Activated CD8-positive, alpha-beta memory T cell treated with anti-CD3 and anti-CD28 coated beads, Interleukin-2, amount 10 ng/mL, durations not matched to agents 7 days and 5 days (primary cell): ENCODE data around the gene COX6B2. TPM values are rescaled to one million over a fixed set of nuclear protein-coding genes. Genes with fewer than 3 reads are reported as not detected.
A peak's percentile ranks its signal among the peaks of the same experiment; 100 is the strongest.

Experiments
- ATAC-seq: fragments of 150-1000 bp; cut with Tn5 transposase; one replicate; pipeline ENCODE4 v1.10.0; 2021; ENCODE audit warnings: moderate library complexity
- CTCF ChIA-PET: fragments of 350-600 bp; sonication (Branson Sonifier 250); formaldehyde crosslinking; loops from one replicate; lab custom pipeline; 2021; ENCODE audit warnings: antibody characterized with exemption; lab: Charles Lee
- DNase-seq: peaks from one replicate; pipeline ENCODE4 v3.0.0-alpha.2; 2020
- H3K27ac Mint-ChIP-seq: one replicate; pipeline ENCODE4 v1.8.0; 2021; ENCODE audit warnings: mild to moderate bottlenecking, mixed read lengths
- H3K27me3 Mint-ChIP-seq: one replicate; pipeline ENCODE4 v1.8.0; 2021; ENCODE audit warnings: mixed read lengths
- H3K36me3 Mint-ChIP-seq: one replicate; pipeline ENCODE4 v1.8.0; 2021; ENCODE audit warnings: mild to moderate bottlenecking, mixed read lengths
- H3K4me1 Mint-ChIP-seq: one replicate; pipeline ENCODE4 v1.8.0; 2021; ENCODE audit warnings: mixed read lengths
- H3K4me3 Mint-ChIP-seq: one replicate; pipeline ENCODE4 v1.8.0; 2021; ENCODE audit warnings: mild to moderate bottlenecking, moderate library complexity, mixed read lengths
- H3K9me3 Mint-ChIP-seq: one replicate; pipeline ENCODE4 v1.8.0; 2022; ENCODE audit warnings: low read depth, mixed read lengths
- total RNA-seq, 2 experiments: library from RNA; stranded (reverse); gene quantifications; one replicate each; pipeline ENCODE4 v1.2.3, GENCODE V29; 2021

The COX6B2 gene
- total RNA-seq, 2 experiments from 2014 or later: 0.19 to 2.0 TPM

DNA sequence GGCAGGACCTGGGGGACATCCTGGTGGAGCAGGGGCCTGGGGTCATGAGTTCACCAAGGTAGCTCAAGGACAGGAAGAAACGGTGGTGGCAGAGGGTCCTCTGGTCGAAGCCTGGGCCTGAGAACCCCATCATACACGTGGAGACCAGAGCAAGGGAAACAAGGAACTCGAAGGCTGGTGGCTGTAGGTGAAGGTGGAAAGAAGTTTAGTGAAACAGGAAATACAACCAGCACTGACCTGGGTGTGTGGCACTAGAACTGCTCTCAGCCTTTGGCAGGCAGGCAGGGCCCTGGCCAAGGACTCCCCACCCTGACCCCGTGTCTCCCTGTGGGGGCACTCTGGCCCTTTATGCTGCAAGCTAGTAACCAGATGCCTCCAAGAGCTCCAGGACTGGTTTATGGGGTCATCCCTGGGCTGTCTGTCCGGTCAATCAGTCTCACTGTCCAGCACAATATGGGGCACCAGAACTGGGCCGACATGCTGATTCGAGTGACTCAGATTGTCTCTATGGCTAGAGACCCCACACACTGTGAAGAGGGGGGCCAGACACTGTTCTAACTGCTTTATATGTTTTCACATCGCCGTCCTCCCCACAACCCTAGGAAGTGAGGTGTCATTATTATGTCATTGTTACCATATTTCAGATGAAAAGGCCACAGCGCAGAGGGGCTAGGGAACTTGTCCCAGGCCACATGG lies 3.8 kb downstream of the COX6B2 start:
- CTCF ChIA-PET: interaction anchor here (0.6 to 1.3 kb wide), 4 partner anchors 11 to 67 kb away, joined by 3 to 4 read pairs (median 4); partner anchors contain the start of gene KMT5C
- peak overlapping the region; percentile 59 for H3K27ac Mint-ChIP-seq
- H3K4me3 Mint-ChIP-seq: no peak overlapping the region
- peaks cover 36% of the 10 kb centered on the region for H3K27me3 Mint-ChIP-seq
- no peak for ATAC-seq
- no peaks in the 10 kb centered on the region for H3K36me3 Mint-ChIP-seq
- peaks cover 31% of the 10 kb centered on the region for H3K4me1 Mint-ChIP-seq
- DNase-seq: no peak
- H3K9me3 Mint-ChIP-seq: no peaks in the 10 kb centered on the region

DNA sequence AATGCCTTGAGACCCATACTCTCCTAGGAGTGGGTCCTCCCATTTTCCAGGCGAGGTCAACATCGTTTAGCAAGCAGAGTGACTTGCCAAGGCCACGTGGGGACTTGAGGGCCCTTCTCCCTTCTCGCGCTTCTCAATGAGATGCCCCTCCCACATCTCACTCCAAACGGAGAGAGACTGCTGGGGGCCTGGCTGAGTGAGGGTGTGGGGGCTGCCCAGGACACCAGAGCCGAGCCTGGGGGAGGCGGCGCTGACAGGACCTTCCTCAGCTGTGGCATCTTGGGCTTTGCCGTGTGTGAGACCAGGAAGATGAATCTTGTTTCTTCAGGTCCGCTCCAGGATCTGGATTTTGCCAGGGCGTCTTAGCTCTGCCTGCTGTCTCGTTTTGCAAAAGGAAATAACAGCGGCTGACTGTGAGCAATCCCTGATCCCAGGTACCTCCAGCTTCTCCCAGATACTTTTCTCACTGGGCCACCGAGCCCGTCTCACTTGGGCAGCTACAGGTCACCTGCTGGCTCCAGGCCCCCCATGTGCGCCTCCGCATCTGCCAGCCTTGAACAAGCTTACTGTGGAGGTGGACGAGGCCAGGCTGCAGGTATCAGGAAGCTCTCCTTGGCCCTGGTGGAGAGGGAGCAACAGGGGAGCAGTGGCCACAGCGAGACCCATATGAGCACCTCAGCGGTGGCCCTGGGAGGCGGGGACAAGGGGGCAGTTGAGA lies 6.0 kb downstream of the COX6B2 start:
- Mint-ChIP-seq H3K9me3 (no peaks in the 10 kb centered on the region), H3K4me1 (peaks cover 26% of the 10 kb centered on the region), H3K36me3 (no peaks in the 10 kb centered on the region), H3K27ac (no peak overlapping the region), H3K4me3 (no peak overlapping the region), H3K27me3 (peaks cover 24% of the 10 kb centered on the region)
- CTCF ChIA-PET: interaction anchor here (0.9 kb wide), 1 partner anchor 47 kb away, joined by 5 read pairs; no protein-coding TSS in a partner anchor
- no peak for DNase-seq
- ATAC-seq: no peak

DNA sequence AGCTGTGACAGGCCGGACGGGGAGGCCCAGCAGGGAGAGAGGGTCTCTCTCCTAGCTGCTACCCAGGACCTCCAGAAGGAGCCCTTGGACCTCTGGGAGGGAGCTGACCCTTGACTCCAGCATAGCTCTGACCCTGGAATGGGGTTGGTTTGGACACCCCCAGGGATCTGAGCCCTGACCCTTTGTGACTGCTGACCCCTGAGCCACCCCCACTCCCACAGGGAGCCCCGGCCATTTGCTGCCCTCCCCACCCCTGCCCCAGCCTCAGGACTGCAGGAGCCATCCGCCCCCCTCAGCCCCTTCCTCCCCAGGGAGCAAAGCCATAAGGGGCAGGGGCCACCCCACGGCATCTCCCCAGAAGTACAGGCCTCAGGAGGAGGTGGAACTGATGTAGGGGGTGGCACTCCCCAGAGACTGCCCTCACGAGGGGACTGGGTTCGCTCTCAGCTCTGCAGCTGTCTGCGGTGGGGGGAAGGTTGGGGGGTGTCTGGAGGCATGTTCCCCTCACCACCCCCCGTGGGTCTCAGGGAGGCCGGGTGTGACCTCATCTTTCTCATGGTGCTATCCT lies 7.0 kb downstream of the COX6B2 start:
- ATAC-seq: no peak
- CTCF ChIA-PET: interaction anchor here (1.3 kb wide), 1 partner anchor 46 kb away, joined by 3 read pairs; no protein-coding TSS in a partner anchor
- Mint-ChIP-seq H3K27ac (no peak overlapping the region), H3K9me3 (no peaks in the 10 kb centered on the region), H3K4me1 (peaks cover 17% of the 10 kb centered on the region), H3K36me3 (peaks cover 2% of the 10 kb centered on the region), H3K27me3 (peaks cover 15% of the 10 kb centered on the region), H3K4me3 (no peak overlapping the region)
- DNase-seq: no peak

DNA sequence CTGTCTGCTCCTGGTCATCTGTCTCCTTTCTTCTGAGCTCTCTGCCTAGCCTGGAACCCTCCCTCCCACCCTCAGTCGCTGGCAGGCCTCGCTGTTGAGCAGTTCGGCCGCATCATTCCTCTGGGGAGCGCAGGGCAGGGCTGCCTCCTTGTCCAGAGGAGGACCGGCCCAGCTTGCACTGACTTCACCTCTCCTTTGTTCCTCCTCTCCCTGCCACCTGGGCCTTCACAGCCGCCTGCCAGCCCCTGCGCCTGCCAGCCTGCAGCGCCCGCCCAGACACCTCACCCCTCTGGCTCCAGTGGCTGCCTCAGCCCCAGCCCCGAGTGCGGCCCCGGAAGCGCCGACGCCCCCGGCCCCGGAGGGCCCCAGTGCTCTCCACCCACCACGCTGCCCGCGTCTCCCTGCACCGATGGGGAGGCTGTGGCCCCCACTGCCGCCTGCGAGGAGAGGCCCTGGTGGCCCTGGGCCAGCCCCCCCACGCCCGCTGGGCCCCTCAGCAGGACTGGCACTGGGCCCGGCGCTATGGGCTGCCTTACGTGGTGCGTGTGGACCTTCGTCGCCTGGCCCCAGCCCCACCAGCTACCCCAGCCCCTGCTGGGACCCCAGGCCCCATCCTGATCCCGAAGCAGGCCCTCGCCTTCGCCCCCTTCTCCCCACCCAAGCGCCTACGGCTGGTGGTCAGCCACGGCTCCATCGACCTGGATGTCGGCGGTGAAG lies 7.6 kb downstream of the COX6B2 start:
- H3K4me3 Mint-ChIP-seq: no peak overlapping the region
- H3K27me3 Mint-ChIP-seq: peaks cover 8% of the 10 kb centered on the region
- no peak overlapping the region for H3K27ac Mint-ChIP-seq
- H3K4me1 Mint-ChIP-seq: peaks cover 12% of the 10 kb centered on the region
- H3K9me3 Mint-ChIP-seq: no peaks in the 10 kb centered on the region
- CTCF ChIA-PET: interaction anchor here (1.3 kb wide), 1 partner anchor 45 kb away, joined by 3 read pairs; no protein-coding TSS in a partner anchor
- peaks cover 2% of the 10 kb centered on the region for H3K36me3 Mint-ChIP-seq
- DNase-seq (no peak), ATAC-seq (no peak)

DNA sequence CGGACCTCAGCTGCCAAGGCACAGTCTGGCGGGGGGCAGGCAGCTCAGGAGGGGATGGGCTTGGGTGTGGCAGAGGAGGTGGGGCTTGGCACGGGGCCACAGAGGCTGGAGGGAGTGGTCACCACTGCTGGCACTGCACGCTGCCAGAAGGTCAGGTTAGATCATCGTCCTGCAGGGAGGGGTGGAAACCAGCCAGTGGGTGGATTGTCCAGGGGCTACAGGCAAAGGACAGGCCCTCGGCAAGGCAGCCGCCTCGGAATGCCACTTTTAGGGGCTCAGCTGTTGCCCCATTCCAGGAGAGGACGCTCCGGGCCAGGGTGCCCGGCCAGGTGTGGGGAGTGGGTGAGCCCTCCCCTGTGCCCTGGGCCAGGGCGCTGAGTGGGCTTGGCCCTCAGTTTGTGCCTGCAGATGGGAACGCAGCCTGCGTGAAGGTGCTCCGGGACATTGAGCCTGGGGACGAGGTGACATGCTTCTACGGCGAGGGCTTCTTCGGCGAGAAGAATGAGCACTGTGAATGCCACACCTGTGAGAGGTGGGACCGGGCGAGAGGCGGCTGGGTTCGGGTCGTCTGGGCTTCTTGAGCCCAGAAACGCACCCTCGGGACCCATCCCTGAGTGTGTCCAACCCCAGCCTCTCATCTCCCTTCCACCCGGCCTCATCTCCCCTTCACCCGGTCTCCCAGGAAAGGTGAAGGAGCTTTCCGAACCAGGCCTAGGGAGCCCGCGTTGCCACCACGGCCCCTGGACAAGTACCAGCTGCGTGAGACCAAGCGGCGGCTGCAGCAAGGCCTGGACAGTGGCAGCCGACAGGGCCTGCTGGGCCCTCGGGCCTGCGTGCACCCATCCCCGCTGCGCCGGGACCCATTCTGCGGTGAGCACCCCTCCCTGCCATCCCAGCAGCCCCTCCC lies 8.4 kb downstream of the COX6B2 start:
- peaks cover 10% of the 10 kb centered on the region for H3K4me1 Mint-ChIP-seq
- peaks cover 1% of the 10 kb centered on the region for H3K27me3 Mint-ChIP-seq
- H3K4me3 Mint-ChIP-seq: no peak overlapping the region
- H3K9me3 Mint-ChIP-seq: no peaks in the 10 kb centered on the region
- ATAC-seq (no peak), DNase-seq (no peak)
- H3K27ac Mint-ChIP-seq: no peak overlapping the region
- CTCF ChIA-PET: interaction anchor here (1.3 kb wide), 1 partner anchor 44 kb away, joined by 3 read pairs; no protein-coding TSS in a partner anchor
- peaks cover 2% of the 10 kb centered on the region for H3K36me3 Mint-ChIP-seq

DNA sequence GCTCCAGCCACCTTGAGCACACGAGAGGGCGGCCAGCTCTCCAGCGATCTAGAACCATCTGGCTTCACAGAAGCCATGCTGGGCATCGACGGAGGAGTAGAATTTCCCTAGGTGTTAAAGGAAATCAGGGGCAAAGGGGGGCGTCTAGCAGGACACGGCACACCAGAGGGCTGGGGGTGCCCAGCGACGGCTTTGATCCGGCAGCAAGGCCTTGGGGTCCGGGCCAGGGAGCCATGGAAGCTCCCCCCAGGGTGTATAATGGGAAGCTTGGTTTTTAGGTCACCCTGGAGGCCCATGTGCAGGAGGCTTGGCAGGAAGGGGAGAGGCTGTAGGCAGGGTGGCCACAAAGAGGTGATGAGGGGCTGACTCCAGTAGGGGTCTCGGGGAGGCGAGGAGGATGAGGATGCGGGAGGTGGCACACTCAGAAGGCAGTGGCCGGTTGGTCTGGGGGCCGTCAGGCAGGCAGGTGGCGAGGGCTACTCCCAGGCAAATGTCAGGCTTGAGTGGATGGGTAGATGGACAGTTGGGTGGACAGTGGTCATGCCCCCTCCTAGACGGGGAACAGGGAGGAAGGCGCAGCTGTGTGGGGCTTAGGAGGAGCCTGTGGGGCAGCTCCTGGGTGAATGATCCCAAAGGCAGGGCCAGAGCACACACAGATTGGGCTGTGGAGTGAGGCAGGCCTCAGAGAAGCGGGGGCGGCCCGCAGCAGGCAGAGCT lies 9.3 kb downstream of the COX6B2 start:
- Mint-ChIP-seq H3K4me3 (no peak overlapping the region), H3K9me3 (no peaks in the 10 kb centered on the region), H3K27ac (no peak overlapping the region), H3K36me3 (peaks cover 2% of the 10 kb centered on the region), H3K4me1 (peaks cover 9% of the 10 kb centered on the region), H3K27me3 (no peaks in the 10 kb centered on the region)
- no peak for DNase-seq
- CTCF ChIA-PET: no interaction called here
- ATAC-seq: no peak

DNA sequence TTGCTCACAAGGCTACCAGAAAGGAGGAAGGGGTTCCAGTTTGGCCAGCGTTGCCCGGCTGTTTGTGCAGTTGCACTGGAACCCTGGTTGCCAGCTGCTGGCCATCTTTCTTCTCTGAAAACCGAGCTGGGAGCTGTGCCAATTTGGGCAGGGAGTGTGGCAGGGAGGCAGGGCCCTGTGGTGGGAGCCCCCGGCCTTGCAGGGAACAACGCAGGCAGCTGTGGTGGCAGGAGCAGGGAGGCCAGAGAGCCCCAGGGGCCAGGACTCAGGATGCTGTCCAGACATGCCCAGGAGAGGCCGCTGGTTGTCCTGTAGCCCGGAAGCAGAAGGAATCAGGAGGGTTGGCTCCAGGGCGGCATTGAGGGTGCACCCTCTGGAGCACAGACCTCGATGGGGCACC lies 10.1 kb downstream of the COX6B2 start:
- no peak overlapping the region for H3K27ac Mint-ChIP-seq

DNA sequence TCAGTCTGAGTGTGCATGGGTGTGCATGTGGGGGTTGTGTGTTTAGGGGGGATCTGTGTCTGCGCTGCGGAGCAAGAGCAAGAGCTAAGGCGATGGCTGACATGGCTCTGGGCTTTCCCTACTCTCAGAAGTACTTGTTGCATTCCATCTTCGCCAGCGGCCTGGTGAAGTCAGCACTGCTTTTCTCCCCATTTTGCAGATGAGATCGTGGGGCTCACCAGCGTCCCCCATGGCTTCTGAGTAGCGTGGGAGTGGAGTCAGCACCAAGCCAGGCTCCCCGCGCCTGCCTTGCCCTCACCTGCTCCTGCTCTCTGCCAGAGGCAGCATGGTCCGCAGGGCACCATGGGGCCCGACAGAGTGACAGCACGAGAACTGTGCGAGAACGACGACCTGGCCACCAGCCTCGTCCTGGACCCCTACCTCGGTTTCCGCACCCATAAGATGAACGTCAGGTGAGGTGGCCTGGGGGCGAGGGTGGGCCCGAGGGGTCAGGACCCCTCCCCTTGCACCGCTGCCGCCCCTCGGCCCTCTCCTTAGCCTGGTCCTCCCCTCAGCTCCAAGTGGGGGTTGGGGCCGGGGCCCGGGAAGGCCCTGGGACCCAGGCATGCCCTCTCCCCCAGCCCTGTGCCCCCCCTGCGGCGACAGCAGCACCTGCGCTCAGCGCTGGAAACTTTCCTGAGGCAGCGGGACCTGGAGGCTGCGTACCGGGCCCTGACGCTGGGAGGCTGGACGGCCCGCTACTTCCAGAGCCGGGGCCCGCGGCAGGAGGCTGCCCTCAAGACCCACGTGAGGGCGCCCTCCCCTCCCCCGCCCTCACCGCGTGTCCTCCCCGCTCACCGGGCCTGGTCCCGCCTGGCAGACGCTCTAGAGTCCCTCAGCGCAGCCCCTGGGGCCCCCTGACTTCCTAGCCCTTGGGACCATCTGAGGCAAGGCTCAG lies 12.7 kb downstream of the COX6B2 start:
- no peaks in the 10 kb centered on the region for H3K9me3 Mint-ChIP-seq
- peak overlapping the region; percentile 73 for H3K4me3 Mint-ChIP-seq
- CTCF ChIA-PET: interaction anchor here (0.8 to 1.4 kb wide), 3 partner anchors 41 to 201 kb away, joined by 3 to 5 read pairs (median 3); no protein-coding TSS in a partner anchor
- peaks cover 4% of the 10 kb centered on the region for H3K27me3 Mint-ChIP-seq
- no peak for DNase-seq
- H3K4me1 Mint-ChIP-seq: peaks cover 17% of the 10 kb centered on the region
- H3K36me3 Mint-ChIP-seq: peaks cover 3% of the 10 kb centered on the region
- no peak for ATAC-seq
- peak overlapping the region; percentile 43 for H3K27ac Mint-ChIP-seq

More for the DNA sequence above, 10.1 kb downstream of the COX6B2 start:
- H3K36me3 Mint-ChIP-seq: peaks cover 3% of the 10 kb centered on the region
- DNase-seq (no peak), ATAC-seq (no peak)
- peaks cover 9% of the 10 kb centered on the region for H3K4me1 Mint-ChIP-seq
- H3K4me3 Mint-ChIP-seq: no peak overlapping the region
- H3K9me3 Mint-ChIP-seq: no peaks in the 10 kb centered on the region
- CTCF ChIA-PET: no interaction called here
- no peaks in the 10 kb centered on the region for H3K27me3 Mint-ChIP-seq

DNA sequence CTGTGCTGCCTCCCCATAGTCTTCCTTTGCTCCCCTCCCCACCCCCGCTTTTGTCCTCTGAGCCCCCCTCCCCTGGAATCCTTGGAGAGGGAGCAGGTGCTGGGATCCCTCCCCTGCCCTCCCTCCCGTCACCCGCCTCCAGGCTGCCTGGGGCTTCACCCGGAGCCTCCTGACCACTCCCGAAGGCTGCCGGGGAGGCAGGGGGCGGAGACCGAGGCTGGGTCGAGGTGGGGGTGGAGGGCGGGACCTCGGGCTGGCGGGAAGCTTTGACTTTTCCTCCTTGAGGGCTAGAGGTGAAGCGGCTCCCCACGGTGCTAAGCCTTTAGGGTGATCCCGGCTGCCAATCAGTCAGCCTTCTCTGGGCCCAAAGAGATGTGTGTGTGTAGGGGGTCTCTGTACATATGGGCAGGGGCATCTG lies 13.3 kb downstream of the COX6B2 start:
- CTCF ChIA-PET: interaction anchor here (0.6 to 1.4 kb wide), 5 partner anchors 11 to 200 kb away, joined by 3 to 5 read pairs (median 3); no protein-coding TSS in a partner anchor
- peaks cover 17% of the 10 kb centered on the region for H3K4me1 Mint-ChIP-seq
- H3K27me3 Mint-ChIP-seq: peaks cover 10% of the 10 kb centered on the region
- no peak for ATAC-seq
- peak overlapping the region; percentile 89 for H3K27ac Mint-ChIP-seq
- DNase-seq: peak; percentile 75
- H3K9me3 Mint-ChIP-seq: no peaks in the 10 kb centered on the region
- H3K36me3 Mint-ChIP-seq: peaks cover 3% of the 10 kb centered on the region
- H3K4me3 Mint-ChIP-seq: peak overlapping the region; percentile 73

DNA sequence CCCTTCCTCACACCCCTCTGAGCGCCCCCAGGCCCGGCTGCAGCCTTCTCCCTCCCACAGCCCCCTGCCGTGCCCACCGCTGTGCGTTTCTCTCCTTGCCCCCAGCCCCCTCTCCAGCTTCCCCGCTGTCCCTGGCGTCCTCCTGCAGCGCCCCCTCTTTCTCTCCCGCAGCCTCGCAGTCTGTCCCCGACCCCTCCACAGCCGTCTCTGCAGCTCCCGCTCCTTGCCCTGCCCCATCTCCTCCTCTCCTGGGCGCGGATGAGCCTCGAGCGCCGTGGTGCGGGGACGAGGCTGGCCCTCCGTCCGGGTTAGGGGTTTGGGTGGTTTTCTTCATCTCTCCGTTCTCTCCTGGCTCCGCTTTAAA lies 13.8 kb downstream of the COX6B2 start:
- Mint-ChIP-seq H3K4me1 (peaks cover 17% of the 10 kb centered on the region), H3K4me3 (peak overlapping the region; percentile 73), H3K27ac (peak overlapping the region; percentile 89), H3K9me3 (no peaks in the 10 kb centered on the region), H3K27me3 (peaks cover 12% of the 10 kb centered on the region), H3K36me3 (peaks cover 3% of the 10 kb centered on the region)
- DNase-seq: peak; percentile 53
- CTCF ChIA-PET: interaction anchor here (0.6 to 1.4 kb wide), 5 partner anchors 11 to 199 kb away, joined by 3 to 5 read pairs (median 3); no protein-coding TSS in a partner anchor
- ATAC-seq: no peak
